Left ventricle myocardium inferior (tissue), 1 donor: ENCODE results near the gene MICAL3. TPM values are rescaled to one million over a fixed set of nuclear protein-coding genes. Genes with fewer than 3 reads are reported as not detected.

Source experiments
- DNase-seq: peaks from one replicate; pipeline ENCODE4 v3.0.0-alpha.2; 2020
- H3K27ac ChIP-seq: fragments of 200-600 bp; replicated peaks from 2 replicates; pipeline ENCODE4 v1.8.0; 2021
- H3K27me3 ChIP-seq: fragments of 200-600 bp; 2 replicates; pipeline ENCODE4 v1.8.0; 2021; ENCODE audit warnings: low read depth
- H3K36me3 ChIP-seq: fragments of 200-600 bp; 2 replicates; pipeline ENCODE4 v1.8.0; 2021
- H3K4me1 ChIP-seq: fragments of 200-600 bp; 2 replicates; pipeline ENCODE4 v1.8.0; 2021
- H3K4me3 ChIP-seq: fragments of 200-600 bp; 2 replicates; pipeline ENCODE4 v1.8.0; 2021; ENCODE audit warnings: mild to moderate bottlenecking, moderate library complexity
- H3K9me3 ChIP-seq: fragments of 200-600 bp; replicated peaks from 2 replicates; pipeline ENCODE4 v1.8.0; 2021
- intact Hi-C: fragments of 100-400 bp; cut with micrococcal nuclease; formaldehyde crosslinking; loops from one replicate; pipeline ENCODE4 v1.11.0; 2022
- total RNA-seq: library from RNA; stranded (reverse); fragmentation: NEBNext Ultra II Directional; extraction: Animal tissue kit (Norgen Biotek cat#: 25700); gene quantifications from one replicate; pipeline ENCODE4 v1.2.1, GENCODE V29; 2021
- TF ChIP-seq, protein P1 (sequence below): fragments of 200-600 bp; IDR thresholded peaks from 2 replicates; pipeline ENCODE4 v1.8.0; 2021; ENCODE audit warnings: antibody characterized with exemption, mild to moderate bottlenecking, borderline replicate concordance
- donor health status: DM: no; HTN: yes; CAD: no; lungs with severe emphysema.

Gene MICAL3
- total RNA-seq, 1 donor from 2014 or later: 92.5 TPM

DNA sequence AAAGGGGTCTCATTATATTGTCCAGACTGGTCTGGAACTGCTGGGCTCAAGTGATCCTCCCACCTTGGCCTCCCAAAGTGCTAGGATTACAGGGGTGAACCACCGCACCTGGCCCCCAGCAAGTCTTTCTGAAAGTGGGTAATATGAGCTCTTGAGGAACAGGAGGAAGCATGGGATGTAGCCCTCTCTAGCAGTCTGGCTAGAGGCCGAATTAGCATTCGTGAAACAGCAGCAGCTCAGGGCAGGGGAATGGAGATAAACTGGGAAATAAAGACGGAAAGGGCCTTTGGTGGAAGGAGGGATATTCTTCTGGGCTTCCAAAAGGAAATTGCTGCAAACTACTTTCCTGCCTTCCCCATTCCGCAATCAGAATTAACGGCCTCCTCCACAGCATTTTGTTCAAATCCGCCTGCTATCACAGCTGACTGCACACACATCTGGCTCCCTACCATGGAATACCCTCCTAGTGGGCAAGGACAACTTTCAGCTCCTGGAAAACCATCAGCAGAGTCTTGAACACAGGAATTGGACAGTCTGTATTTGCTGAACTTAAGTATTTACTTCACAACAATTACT is 44.3 kb downstream of the MICAL3 start:
- Histone ChIP-seq H3K36me3 (no peaks in the 10 kb centered on the region), H3K27me3 (no peaks in the 10 kb centered on the region), H3K4me3 (peak overlapping the region; percentile 45), H3K9me3 (no peaks in the 10 kb centered on the region), H3K4me1 (peaks cover 67% of the 10 kb centered on the region), H3K27ac (peak overlapping the region; percentile 66)
- no peak for DNase-seq
- intact Hi-C loops: no loop called here
- TF ChIP-seq, protein P1, sequence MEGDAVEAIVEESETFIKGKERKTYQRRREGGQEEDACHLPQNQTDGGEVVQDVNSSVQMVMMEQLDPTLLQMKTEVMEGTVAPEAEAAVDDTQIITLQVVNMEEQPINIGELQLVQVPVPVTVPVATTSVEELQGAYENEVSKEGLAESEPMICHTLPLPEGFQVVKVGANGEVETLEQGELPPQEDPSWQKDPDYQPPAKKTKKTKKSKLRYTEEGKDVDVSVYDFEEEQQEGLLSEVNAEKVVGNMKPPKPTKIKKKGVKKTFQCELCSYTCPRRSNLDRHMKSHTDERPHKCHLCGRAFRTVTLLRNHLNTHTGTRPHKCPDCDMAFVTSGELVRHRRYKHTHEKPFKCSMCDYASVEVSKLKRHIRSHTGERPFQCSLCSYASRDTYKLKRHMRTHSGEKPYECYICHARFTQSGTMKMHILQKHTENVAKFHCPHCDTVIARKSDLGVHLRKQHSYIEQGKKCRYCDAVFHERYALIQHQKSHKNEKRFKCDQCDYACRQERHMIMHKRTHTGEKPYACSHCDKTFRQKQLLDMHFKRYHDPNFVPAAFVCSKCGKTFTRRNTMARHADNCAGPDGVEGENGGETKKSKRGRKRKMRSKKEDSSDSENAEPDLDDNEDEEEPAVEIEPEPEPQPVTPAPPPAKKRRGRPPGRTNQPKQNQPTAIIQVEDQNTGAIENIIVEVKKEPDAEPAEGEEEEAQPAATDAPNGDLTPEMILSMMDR: no peak

DNA sequence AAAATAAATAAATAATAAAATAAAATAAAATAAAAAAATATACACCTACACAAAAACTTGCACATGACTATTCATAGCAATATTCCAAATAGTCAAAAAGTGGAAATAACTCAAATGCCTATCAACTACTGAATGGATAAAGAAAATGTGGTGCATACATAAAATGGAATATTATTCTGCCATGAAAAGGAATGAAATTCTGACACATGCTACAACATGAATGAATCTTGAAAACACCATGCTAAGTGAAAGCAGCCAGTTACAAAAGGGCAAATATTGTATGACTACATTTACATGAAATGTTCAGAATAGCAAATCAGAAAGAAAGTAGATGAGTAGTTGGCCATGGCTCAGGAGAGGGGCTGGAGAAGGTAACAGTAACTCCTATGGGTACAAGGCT is 46.3 kb downstream of the MICAL3 start:
- peaks cover 68% of the 10 kb centered on the region for H3K4me1 ChIP-seq

GRCh38 chr22:17977371-17977770 is 47.0 kb downstream of the MICAL3 start:
- intact Hi-C loops: no loop called here
- no peaks in the 10 kb centered on the region for H3K27me3 ChIP-seq
- no peaks in the 10 kb centered on the region for H3K36me3 ChIP-seq
- H3K4me1 ChIP-seq: peaks cover 70% of the 10 kb centered on the region
- H3K27ac ChIP-seq: no peak overlapping the region
- H3K9me3 ChIP-seq: no peaks in the 10 kb centered on the region
- no peak for DNase-seq
- TF ChIP-seq, protein P1: no peak
- H3K4me3 ChIP-seq: no peak overlapping the region

More for the DNA sequence above, 46.3 kb downstream of the MICAL3 start:
- H3K4me3 ChIP-seq: no peak overlapping the region
- intact Hi-C loops: no loop called here
- no peak overlapping the region for H3K27ac ChIP-seq
- H3K9me3 ChIP-seq: no peaks in the 10 kb centered on the region
- TF ChIP-seq, protein P1: no peak
- H3K27me3 ChIP-seq: no peaks in the 10 kb centered on the region
- no peaks in the 10 kb centered on the region for H3K36me3 ChIP-seq
- DNase-seq: no peak

DNA sequence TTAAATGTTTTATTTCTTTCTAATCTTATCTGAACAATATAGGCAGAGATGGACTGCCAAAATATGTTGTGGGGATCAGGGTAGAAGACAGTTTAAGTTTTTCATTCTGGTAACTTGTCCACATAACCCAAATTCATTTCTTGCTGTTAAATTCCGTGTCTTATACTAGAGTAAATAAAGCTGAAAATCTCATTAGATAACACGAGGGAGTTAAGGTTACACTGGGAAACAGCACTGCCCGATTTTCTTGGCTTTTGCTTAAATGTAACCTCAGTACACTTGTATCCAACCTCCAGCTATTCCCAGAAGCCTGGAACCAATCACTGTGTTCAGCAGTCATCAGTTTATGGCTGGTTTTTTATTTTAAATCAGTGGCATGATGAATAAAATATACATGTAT is 48.2 kb downstream of the MICAL3 start:
- Histone ChIP-seq H3K27ac (peak overlapping the region; percentile 7), H3K36me3 (no peaks in the 10 kb centered on the region), H3K27me3 (no peaks in the 10 kb centered on the region), H3K4me1 (peaks cover 70% of the 10 kb centered on the region), H3K9me3 (no peaks in the 10 kb centered on the region), H3K4me3 (no peak overlapping the region)
- DNase-seq: no peak
- intact Hi-C loops: no loop called here
- TF ChIP-seq, protein P1: no peak

GRCh38 chr22:17974703-17975372 is 49.5 kb downstream of the MICAL3 start:
- Histone ChIP-seq H3K4me3 (no peak overlapping the region), H3K36me3 (no peaks in the 10 kb centered on the region), H3K27ac (no peak overlapping the region), H3K27me3 (no peaks in the 10 kb centered on the region), H3K9me3 (no peaks in the 10 kb centered on the region), H3K4me1 (peaks cover 70% of the 10 kb centered on the region)
- intact Hi-C loops: no loop called here
- no peak for DNase-seq
- TF ChIP-seq, protein P1: no peak
